Ovary (tissue), 3 donors: Measurements from ENCODE around the gene PPP2R2C.

Source experiments
- CTCF ChIP-seq, 3 donors: fragments of 450-650 bp in 2 of 3; fragments of 200-600 bp in 1 of 3; IDR thresholded peaks; one replicate each; pipeline versions ENCODE4 v1.5.1 to v1.8.0; 2016 to 2022; ENCODE audit warnings: antibody characterized with exemption in 3 of 3, mild to moderate bottlenecking in 1 of 3
- POLR2A ChIP-seq: fragments of 450-650 bp; IDR thresholded peaks from one replicate; pipeline ENCODE4 v1.6.1; 2017; ENCODE audit warnings: antibody characterized with exemption, mild to moderate bottlenecking, moderate library complexity
- donor health status: DM: no; HTN: no; CAD: no.

DNA sequence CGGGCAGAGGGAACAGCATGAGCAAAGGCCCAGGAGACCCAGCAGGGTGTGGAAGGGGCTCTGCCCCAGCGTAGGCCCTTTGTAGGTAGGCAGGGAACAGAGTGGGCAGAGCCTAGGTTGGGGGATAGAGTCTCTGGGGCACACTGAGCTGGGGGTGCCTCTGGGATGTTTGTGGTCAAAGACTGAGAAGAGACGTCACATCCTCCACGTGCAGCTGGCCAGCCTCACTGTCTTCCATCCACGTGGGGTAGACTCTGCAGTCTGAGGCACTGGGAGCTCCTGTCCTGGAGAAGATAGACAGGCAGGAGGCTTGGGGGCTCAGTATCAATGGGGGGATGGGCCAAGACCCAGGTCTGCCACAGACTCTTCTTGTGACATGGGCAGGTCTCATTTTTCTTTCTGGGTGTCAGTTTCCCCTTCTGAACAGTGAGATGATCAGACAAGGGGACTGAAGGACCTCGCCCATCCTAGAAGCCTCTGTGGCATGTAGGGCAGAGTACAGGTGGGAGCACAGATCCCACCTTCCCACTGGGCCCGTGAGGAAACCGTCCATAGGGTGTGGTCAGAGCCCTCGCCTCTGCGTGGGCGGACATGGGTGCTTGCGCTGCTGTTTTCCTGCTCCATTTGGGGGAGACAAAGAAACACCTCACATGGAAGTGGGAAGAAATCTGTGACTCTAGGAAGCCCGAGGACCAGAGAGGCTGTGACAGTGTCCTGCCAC, 179.9 kb downstream of the PPP2R2C start:
- TF ChIP-seq CTCF (IDR thresholded peaks at IDR 0.05): no peak
- no peak for TF ChIP-seq POLR2A
